H7 (cell line): ENCODE data around the gene MOG. TPM values are rescaled to one million over a fixed set of nuclear protein-coding genes. Genes with fewer than 3 reads are reported as not detected.

ENCODE experiments used
- DNase-seq: peaks from one replicate; pipeline ENCODE4 v3.0.0; 2012
- H3K27me3 ChIP-seq: 2 replicates; pipeline ENCODE4 v1.6.0; 2011; ENCODE audit warnings: mild to moderate bottlenecking, low read length; ENCODE audit not compliant: control insufficient read depth, insufficient read depth
- H3K36me3 ChIP-seq: replicated peaks from 2 replicates; pipeline ENCODE4 v1.5.1; 2011; ENCODE audit warnings: low read length; ENCODE audit not compliant: control insufficient read depth, insufficient read depth
- H3K4me3 ChIP-seq: 2 replicates; pipeline ENCODE4 v1.5.1; 2011; ENCODE audit warnings: low read depth, mild to moderate bottlenecking, control low read depth, low read length, moderate library complexity; ENCODE audit not compliant: insufficient read depth
- total RNA-seq: library from RNA; depleted of rRNA; stranded (reverse); fragments of >200 nt; shearing (Covaris generic); gene quantifications from 2 replicates; pipeline ENCODE4 v1.2.3, GENCODE V29; 2014

The MOG gene
- total RNA-seq, 1 experiment from 2014 or later: 1.4 TPM

DNA sequence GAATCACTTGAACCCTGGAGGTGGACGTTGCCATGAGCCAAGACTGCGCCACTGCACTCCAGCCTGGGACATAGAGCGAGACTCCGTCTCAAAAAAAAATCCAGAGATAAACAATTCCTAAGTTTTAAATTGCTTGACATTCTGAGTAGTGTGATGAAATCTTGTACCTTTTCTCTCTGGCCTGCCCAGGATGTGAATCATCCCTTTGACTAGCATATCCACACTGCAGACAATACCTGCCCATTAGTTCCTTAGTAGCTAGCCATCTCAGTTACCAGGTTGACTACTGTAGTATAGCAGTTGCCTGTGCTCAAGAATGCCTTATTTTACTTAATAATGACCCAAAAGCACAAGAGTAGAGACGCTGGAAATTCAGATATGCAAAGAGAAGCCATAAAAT is 21.2 kb downstream of the MOG start:
- no peaks in the 10 kb centered on the region for H3K36me3 ChIP-seq
- no peaks in the 10 kb centered on the region for H3K27me3 ChIP-seq
- no peak for DNase-seq
- no peak overlapping the region for H3K4me3 ChIP-seq

GRCh38 chr6:29679962-29680361 is 23.1 kb downstream of the MOG start:
- no peak overlapping the region for H3K4me3 ChIP-seq
- no peak for DNase-seq
- no peaks in the 10 kb centered on the region for H3K36me3 ChIP-seq
- H3K27me3 ChIP-seq: no peaks in the 10 kb centered on the region

GRCh38 chr6:29680416-29680815 is 23.5 kb downstream of the MOG start:
- H3K27me3 ChIP-seq: no peaks in the 10 kb centered on the region
- H3K4me3 ChIP-seq: no peak overlapping the region
- peak; percentile 43 for DNase-seq
- H3K36me3 ChIP-seq: no peaks in the 10 kb centered on the region

- Histone ChIP-seq H3K27me3 (no peaks in the 10 kb centered on the region), H3K4me3 (no peak within 1 kb of the TSS), H3K36me3 (no peaks in the 10 kb centered on the region)
- DNase-seq: no peak
Observed at GRCh38 chr6:29680904-29681303, 24.0 kb downstream of the MOG start, which contains the start of gene ZFP57. Gene ZFP57 (minus strand): TSS chr6:29681152. CDS start chr6:29677003, 4,149 bp downstream.

- H3K4me3 ChIP-seq: no peak overlapping the region
- H3K36me3 ChIP-seq: no peaks in the 10 kb centered on the region
- DNase-seq: no peak
- no peaks in the 10 kb centered on the region for H3K27me3 ChIP-seq
Observed at GRCh38 chr6:29681811-29682210, 24.9 kb downstream of the MOG start.

GRCh38 chr6:29685718-29686326 is 28.9 kb downstream of the MOG start:
- Histone ChIP-seq H3K36me3 (no peaks in the 10 kb centered on the region), H3K27me3 (no peaks in the 10 kb centered on the region), H3K4me3 (no peak overlapping the region)
- DNase-seq: peak; percentile 83

DNA sequence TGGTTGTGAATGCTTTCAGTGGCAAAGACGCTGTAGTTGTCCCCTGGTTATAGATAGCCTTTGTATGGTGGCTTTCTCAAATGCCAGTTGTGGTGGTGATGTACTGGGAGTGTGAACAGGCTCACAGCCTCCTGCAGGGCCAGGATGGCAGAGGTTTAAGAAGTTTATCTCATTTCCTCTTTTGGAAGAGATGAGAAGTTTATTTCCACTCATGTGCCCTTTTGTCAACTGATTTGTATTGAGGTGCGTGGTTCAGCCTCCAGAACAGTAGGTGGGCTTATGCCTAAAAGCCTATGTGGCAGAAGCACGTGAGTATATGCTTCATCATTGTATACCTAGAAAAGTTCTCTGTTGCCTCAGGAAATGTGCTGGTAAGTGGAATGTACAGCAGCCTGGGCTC is 37.7 kb downstream of the MOG start:
- no peaks in the 10 kb centered on the region for H3K27me3 ChIP-seq
- no peaks in the 10 kb centered on the region for H3K36me3 ChIP-seq
- no peak overlapping the region for H3K4me3 ChIP-seq
- DNase-seq: no peak

DNA sequence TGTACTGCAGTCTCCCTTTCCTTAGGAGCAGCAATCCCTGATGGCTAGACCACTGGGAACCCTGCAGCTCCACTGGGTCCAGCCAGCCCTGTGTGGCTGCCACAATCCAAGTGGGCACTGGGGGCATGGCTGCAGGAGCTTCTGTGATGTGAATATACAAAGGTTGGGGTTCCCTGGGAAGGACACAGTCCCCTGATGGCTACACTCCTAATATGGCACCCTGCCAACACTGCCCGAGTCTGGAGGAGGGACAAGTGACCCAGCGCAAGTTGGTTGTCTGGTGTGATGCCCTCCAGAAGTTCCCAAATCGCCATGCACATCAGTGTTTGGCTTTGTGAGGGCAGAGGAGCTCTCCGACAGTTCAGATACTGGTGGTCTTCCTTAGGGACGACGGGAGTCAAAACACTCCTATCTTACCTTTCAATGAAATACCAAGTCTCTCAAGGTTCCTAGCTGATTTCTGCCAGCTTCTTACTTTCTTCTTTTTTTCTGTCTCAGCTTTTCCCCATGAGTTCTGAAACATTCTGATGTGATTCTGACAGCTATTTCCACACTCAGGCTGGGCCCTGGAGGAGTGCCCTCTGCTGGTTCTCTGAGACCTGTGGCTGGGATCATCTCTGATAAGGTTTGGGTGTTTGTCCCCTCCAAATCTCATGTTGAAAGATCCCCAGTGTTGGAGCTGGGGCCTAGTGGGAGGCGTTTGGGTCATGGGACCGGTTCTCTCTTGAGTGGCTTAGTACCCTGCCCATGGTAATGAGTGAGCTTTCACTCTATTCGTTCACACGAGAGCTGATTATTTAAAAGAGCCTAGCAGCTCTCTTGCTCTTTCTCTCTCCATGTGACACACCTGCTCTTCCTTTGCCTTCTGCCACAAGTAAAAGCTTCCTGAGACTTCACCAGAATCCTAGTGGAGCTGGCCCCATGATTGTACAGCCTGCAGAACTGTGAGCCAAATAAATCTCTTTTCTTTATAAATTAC is 39.5 kb downstream of the MOG start:
- DNase-seq: peak; percentile 75
- Histone ChIP-seq H3K27me3 (no peaks in the 10 kb centered on the region), H3K4me3 (no peak overlapping the region), H3K36me3 (no peaks in the 10 kb centered on the region)

DNA sequence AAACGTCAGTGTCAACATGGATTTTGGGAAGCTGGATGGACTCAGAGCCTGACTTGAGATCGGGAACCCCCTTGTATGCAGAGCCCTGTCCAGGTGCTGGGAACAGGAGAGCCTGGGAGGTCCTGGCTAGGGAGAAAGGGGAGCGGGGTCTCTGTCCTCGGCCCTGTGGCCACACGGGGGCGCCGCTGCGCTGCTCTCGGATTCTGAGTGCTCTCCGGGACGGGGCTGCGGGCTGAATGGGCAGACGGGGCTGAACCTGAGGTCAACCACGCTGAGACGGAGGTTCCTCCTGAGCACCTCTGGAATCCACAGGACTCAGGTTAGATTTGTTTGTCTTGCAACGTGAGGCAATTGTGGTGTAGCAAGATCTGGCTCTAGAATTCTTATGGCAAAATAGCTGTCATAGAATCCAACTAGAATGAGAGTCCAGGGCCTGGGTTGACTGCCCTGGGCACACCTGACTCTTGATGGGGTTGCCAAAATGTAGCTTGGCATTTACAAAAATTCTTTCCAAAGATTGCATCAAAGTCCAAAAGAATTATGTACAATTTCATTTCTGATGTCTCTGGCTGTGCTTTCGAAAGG is 45.7 kb downstream of the MOG start:
- H3K36me3 ChIP-seq: no peaks in the 10 kb centered on the region
- H3K4me3 ChIP-seq: no peak overlapping the region
- H3K27me3 ChIP-seq: no peaks in the 10 kb centered on the region; the same call in 1 of the 2 replicates
- DNase-seq: peak; percentile 89

GRCh38 chr6:29705389-29706231 is 48.7 kb downstream of the MOG start:
- H3K4me3 ChIP-seq: no peak overlapping the region
- no peaks in the 10 kb centered on the region for H3K36me3 ChIP-seq
- H3K27me3 ChIP-seq: no peaks in the 10 kb centered on the region; the same call in 1 of the 2 replicates
- DNase-seq: peak; percentile 77

DNA sequence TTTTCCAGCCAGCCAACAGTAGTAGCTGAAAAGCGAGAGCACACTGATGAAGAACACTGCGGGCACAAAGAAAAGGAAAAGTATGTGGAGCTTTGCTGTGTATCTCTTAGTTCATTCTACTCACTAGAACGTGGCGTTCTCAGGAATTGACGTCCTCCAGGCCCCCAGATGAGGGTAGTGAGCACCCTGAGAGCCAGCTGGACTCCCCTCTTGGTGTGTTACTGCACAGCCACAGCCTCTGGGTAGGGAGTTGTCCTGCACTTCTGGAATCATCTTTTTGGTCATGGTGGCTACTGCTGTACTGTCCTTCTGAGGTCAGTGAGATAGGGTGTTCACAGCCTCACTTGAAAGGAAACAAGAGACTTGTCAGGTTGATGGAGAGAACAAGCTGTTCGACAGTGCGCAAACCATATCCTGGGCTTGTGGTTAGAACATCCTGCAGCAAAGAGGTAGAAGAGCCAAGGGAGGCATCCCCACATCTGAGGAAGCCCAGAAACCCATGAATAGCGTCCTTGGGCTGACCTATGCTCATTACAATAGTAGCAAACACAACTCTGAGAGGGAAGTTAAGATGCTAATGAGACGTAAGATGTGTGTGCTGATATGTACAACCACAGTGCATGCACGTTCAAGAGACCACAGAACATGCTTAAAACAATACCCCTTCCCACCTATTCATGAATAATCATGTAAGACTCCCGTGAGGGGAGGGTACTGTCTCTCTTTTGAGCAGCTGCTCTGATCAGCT is 51.7 kb downstream of the MOG start:
- DNase-seq: no peak
- no peak overlapping the region for H3K4me3 ChIP-seq
- H3K36me3 ChIP-seq: no peaks in the 10 kb centered on the region
- H3K27me3 ChIP-seq: no peaks in the 10 kb centered on the region; the same call in 1 of the 2 replicates

GRCh38 chr6:29709188-29709587 is 52.3 kb downstream of the MOG start:
- Histone ChIP-seq H3K36me3 (no peaks in the 10 kb centered on the region), H3K4me3 (no peak overlapping the region), H3K27me3 (no peaks in the 10 kb centered on the region; the same call in 1 of the 2 replicates)
- DNase-seq: no peak

- DNase-seq: no peak
- Histone ChIP-seq H3K27me3 (no peaks in the 10 kb centered on the region; the same call in 1 of the 2 replicates), H3K4me3 (no peak overlapping the region), H3K36me3 (no peaks in the 10 kb centered on the region)
Observed at GRCh38 chr6:29710281-29710941, 53.5 kb downstream of the MOG start.
